ENCODE data around the gene PAPSS2.
"Not testable (repeated sequence)": the region's sequence is repeated elsewhere in the genome, so short reads cannot be mapped to it uniquely, and the experiment has no call there.

Gene PAPSS2

DNA sequence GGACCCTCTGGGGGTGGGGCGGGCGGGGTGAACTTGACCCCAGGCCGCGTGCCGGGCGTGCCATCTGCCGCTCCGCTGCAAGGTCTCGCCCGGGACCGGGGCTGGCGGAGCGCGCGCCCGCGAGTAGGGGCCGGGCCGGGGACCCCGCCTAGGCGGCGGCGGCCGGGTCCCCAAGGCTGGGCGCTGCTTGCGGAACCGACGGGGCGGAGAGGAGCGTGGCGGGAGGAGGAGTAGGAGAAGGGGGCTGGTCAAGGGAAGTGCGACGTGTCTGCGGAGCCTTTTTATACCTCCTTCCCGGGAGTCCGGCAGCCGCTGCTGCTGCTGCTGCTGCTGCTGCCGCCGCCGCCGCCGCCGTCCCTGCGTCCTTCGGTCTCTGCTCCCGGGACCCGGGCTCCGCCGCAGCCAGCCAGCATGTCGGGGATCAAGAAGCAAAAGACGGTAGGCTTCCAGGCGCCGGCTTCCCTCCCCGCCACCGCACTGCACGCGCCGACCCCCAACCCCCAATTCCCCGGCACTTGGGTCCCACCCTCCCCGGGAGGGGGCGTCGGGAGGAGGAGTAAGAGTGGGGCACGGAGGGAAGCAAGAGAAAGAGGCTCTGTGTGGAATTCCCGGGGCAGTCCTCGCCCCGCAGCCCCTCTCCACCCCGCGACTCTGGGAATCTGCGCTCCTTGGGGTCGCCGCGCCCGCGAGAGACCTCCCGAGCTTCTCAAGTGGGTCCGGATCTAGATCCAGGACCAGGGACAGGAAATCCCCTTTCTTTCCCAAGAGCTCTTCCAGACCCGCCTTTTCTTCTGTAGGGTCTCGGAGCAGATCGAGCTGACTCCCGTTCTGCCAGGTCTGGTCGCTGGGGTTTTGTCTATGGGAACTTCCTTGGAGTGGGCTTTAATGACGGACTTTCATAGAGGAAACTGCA, at the start of gene PAPSS2:
PAPSS2 (plus strand) TSS at position 308 of the 913 bp plus-strand sequence; CDS start at position 412, 104 bp downstream.
- no peak for DNase-seq

GRCh38 chr10:87611341-87611740, 48.3 kb upstream of the PAPSS2 start:
- DNase-seq, result not testable (repeated sequence)

- no peak for DNase-seq
Measured at GRCh38 chr10:87612115-87612514, 47.6 kb upstream of the PAPSS2 start.

DNA sequence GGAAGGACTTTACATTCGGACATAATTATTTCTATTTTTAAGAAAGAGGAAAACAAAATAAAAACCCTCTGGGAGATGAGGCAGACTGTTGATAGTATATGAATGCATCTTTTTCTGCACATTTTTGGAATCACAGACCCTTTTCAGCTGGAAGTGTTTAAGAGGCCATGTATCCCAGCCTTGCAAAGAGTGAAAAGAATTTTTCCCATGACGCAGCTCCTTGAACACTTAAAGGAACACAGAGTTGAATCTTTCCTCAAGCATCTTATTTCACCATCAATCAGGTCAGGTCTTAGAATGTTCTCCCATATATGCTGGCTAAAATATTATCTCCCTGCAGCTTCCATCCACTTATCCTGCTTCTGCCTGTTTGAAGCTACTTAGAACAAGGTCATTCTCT, 45.9 kb upstream of the PAPSS2 start:
- DNase-seq, result no peak

GRCh38 chr10:87615856-87616255, 43.8 kb upstream of the PAPSS2 start:
- no peak for DNase-seq

DNA sequence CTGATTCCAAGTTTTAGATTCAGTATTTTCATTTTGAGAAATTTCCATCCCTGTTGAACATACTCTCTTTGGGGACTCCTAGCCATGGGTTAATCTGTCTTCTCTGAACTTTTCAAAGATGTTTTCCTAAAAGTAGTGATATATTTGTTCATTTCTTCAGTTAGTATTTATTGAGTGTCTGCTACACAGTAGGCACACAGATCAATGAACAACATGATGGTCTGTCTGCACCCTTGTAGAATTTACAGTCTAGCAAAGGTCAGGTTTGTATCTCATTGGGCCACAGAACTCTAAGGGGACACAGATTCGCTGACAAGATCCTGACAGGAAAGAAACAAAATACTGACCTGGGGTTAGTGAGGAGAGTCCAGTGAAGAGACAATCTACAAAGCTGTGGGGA, 42.2 kb upstream of the PAPSS2 start:
- no peak for DNase-seq

GRCh38 chr10:87618566-87619423, 40.9 kb upstream of the PAPSS2 start:
- no peak for DNase-seq

DNA sequence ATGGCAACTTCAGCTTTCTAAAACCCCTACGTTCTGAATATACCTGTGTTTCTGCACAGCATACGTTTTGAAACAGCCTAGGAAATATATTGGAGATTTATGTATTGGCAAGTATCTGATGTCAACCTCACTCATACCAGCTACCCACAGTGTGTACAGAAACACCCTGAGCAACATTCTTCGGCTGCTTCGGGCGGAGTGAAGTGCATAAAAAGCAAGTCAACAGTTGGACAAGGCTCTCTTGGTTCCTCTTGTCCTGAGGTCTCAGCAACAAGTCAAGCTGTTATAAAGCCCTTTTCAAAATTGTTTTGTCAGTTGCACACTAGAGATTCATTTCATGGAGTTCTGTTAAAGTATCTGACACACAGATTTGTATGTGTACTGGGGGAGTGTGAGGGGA, 40.0 kb upstream of the PAPSS2 start:
- DNase-seq, result no peak

GRCh38 chr10:87621440-87621839, 38.2 kb upstream of the PAPSS2 start:
- not testable (repeated sequence) for DNase-seq

DNA sequence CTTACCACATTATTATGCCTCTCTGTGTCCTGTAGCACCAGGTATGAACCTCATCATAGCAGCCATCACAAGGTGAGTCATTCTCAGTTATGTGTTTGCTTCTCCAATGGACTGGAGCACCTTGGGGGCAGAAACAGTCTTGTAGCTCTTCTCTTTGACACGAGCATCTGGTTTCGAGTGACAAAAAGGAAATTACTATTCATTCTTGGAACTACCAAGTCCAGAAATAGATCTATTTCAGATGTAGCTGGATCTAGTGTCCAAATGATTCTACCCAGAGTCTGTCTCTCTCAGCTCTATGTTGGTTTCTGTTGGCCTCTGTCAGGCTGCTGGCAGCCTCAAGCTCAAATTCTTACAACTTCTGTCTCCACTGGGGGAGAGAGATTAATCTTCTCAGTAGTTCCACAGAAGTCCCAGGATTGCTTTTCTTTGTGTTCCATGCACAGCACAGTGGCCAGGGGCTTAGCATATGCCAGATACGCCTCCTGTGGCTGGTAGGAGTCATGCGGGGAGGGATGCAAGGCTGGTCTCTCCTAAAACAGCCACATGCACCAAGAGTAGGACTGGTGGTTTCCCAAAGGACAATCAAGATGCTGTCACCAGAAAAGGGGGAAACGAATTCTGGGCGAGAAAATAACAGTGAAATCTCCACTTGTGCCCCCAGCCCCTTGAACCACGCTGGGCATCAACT, 37.2 kb upstream of the PAPSS2 start:
- no peak for DNase-seq

- no peak for DNase-seq
Measured at GRCh38 chr10:87623191-87623590, 36.5 kb upstream of the PAPSS2 start.

DNA sequence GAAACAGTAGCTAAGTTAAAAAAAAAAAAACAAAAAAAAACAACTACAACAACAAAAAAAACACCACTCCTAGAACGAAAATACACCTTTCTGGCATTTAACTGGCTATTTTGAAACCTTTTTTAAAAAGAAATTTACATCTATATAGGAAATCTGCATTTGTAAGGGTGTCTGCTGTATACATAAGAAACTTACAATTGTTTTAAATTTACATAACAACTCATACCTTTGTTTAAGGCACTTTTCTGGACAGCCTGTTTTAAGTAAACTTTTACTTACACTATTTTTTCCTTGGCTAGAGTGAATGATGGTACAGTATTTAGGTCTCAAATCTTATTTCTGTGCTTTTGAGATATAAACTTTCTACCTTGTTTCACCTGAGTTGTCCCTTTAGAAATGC, 34.0 kb upstream of the PAPSS2 start:
- no peak for DNase-seq

- DNase-seq, result no peak
Measured at GRCh38 chr10:87626422-87626892, 33.2 kb upstream of the PAPSS2 start.

- no peak for DNase-seq
Measured at GRCh38 chr10:87630171-87630570, 29.5 kb upstream of the PAPSS2 start.

- no peak for DNase-seq
Measured at GRCh38 chr10:87632454-87632853, 27.2 kb upstream of the PAPSS2 start.

- DNase-seq, result no peak
Measured at GRCh38 chr10:87634311-87634710, 25.4 kb upstream of the PAPSS2 start.

DNA sequence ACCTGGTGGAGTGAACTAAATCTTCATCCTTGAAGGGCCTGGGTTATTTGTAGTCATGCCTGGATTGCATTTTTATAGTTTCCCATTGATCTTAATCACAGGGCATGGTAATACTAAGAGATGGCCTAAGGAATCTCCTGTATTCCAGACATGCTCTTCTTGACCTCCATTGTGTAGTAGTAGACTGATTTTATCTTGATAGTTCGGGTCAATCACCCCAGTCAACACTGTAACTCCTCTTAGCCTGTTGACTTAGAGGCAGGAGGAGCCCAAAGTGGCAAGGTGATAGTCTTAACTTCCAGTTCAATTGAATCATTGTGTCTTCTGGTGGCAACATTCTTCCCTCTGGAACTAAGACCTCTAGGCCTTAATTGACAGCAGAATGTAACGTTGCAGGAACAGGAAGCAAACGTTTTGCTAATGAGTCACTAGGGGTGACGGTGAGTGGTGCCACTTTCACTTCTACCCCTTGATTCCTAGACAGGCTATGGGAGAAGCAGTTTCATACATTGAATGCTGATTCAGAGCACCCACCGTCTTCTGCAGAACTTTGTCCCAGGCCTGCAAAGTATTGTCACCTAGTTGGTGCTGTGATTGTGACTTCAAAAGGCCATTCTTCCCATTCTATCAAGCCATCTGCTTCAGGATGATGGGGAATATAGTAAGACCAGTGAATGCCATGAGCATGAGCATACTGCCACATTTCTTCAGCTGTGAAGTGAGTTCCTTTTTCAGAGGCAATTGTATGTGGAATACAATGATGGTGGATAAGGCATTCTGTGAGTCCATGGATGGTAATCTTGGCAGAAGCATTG, 24.0 kb upstream of the PAPSS2 start:
- DNase-seq, result no peak

DNA sequence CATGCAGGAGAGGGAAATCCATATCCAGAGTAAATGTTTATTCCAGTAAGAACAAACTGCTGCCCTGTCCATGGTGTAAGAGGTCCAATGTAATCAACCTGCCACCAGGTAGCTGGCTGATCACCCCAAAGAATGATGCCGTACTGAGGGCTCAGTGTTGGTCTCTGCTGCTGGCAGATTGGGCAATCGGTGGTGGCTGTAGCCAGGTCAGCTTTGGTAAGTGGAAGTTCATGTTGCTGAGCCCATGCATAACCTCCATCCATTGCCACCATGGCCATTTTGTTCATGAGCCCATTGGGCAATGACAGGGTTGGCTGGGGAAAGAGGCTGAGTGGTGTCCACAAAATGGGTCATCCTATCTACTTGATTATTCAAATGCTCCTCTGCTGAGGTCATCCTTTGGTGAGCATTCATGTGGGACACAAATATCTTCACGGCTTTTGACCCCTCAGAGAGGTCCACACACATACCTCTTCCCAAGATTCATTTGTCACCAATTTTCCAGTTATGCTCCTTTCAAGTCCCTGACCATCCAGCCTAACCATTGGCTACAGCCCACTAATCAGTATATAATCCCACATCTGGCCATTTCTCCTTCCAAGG, 23.3 kb upstream of the PAPSS2 start:
- no peak for DNase-seq

DNA sequence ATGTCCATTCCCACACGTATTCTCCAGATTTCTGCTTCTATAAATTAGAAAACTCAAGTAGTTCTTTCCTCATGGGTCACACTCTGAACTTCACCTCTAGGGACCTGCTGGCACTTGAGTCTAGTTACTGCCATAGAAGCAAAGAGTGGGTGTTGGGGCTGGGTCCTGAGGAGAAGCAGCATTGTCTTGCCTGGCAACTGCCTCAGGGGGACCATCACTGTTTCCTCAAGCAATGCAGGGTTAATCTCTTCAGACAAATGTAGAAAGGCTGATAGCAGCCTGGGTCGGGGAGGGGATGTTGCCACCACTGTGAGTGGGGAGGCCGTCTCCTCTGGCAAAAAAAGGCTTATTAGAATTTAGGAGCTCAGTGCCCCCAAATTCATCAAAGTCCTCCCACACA, 20.2 kb upstream of the PAPSS2 start:
- no peak for DNase-seq

DNA sequence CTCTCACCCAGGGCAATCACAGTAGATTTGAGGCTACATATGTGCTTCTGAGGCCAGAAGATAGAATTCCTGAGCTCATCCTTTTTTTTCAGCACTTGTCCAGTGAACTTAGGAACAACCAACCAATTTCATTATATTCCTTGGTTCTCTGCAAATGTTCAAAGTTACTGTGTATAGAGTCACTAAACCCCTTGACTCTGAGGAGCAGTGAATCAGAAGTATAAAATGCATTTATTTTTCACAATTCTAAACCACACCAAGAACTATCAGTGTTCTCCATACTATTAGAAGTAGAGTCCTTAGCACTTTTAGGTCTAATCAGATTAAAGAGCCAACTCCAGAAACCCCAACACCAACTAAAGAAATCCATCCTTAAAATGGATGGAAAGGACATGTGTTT, 19.6 kb upstream of the PAPSS2 start:
- DNase-seq, result no peak

- DNase-seq, result no peak
Measured at GRCh38 chr10:87642486-87642885, 17.2 kb upstream of the PAPSS2 start.

DNA sequence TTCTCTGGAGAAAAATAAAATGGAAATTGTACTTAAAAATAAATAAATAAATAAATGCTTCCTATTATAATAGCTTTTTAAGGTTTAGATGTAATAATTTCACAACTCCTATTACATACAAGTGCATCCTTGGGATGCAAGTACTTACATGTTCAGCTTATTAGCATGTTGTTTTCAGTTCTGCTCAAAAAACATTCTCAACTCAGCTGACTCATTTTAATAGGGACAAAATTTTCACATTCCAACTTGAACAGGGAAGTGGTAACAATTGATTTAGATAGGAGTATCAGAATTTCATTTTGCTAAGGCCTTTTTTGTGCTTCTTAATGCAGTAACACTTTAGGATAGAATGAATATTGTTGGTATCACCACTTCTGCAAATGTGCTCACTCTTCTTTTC, 16.7 kb upstream of the PAPSS2 start:
- no peak for DNase-seq

All from KG1 (cell line).